GM23338 (cell line): ENCODE results near the gene IRF3. TPM values are rescaled to one million over a fixed set of nuclear protein-coding genes. Genes with fewer than 3 reads are reported as not detected.

Experiments used
- ATAC-seq: fragments of 200-7000 bp; cut with Tn5 transposase; 3 replicates; pipeline ENCODE4 v1.9.1; 2020
- DNase-seq: peaks from one replicate; pipeline ENCODE4 v3.0.0-alpha.2; 2015; ENCODE audit warnings: low spot score
- H2AFZ ChIP-seq: fragments of 200-600 bp; sonication (generic); 2 replicates; pipeline ENCODE4 v1.8.0; 2016; ENCODE audit warnings: antibody characterized with exemption, mild to moderate bottlenecking, moderate library complexity
- H3F3A ChIP-seq: fragments of 200-600 bp; sonication (generic); replicated peaks from 2 replicates; pipeline ENCODE4 v1.8.0; 2017; ENCODE audit warnings: antibody characterized with exemption, mixed run types, low read depth
- H3K27ac ChIP-seq: fragments of 200-600 bp; sonication (generic); 2 replicates; pipeline ENCODE4 v1.6.1; 2016; ENCODE audit warnings: low read depth
- H3K27me3 ChIP-seq: fragments of 200-600 bp; sonication (generic); 2 replicates; pipeline ENCODE4 v1.8.0; 2016; ENCODE audit warnings: mild to moderate bottlenecking, mixed run types, moderate library complexity; ENCODE audit not compliant: insufficient read depth
- H3K36me3 ChIP-seq: fragments of 200-600 bp; sonication (generic); 2 replicates; pipeline ENCODE4 v1.8.0; 2016; ENCODE audit warnings: mild to moderate bottlenecking; ENCODE audit not compliant: insufficient read depth
- H3K4me1 ChIP-seq: fragments of 200-600 bp; sonication (generic); 2 replicates; pipeline ENCODE4 v1.8.0; 2016; ENCODE audit warnings: mild to moderate bottlenecking, moderate library complexity; ENCODE audit not compliant: insufficient read depth
- H3K4me2 ChIP-seq: fragments of 200-600 bp; sonication (generic); 2 replicates; pipeline ENCODE4 v1.7.1; 2017; ENCODE audit warnings: mixed run types
- H3K4me3 ChIP-seq: fragments of 200-600 bp; sonication (generic); 2 replicates; pipeline ENCODE4 v1.6.1; 2016; ENCODE audit warnings: mixed run types
- H3K79me2 ChIP-seq: fragments of 200-600 bp; sonication (generic); replicated peaks from 2 replicates; pipeline ENCODE4 v1.8.0; 2017; ENCODE audit warnings: mild to moderate bottlenecking; ENCODE audit not compliant: insufficient read depth
- H3K9me2 ChIP-seq: fragments of 200-600 bp; sonication (generic); 2 replicates; pipeline ENCODE4 v1.8.0; 2017; ENCODE audit not compliant: insufficient read depth
- H4K20me1 ChIP-seq: fragments of 200-600 bp; sonication (generic); replicated peaks from 2 replicates; pipeline ENCODE4 v1.8.0; 2017; ENCODE audit warnings: mild to moderate bottlenecking; ENCODE audit not compliant: insufficient read depth
- H3K27ac Mint-ChIP-seq: 2 replicates; pipeline ENCODE4 v1.8.0; 2020; ENCODE audit warnings: inconsistent platforms, mild to moderate bottlenecking, moderate library complexity, mixed read lengths
- H3K27me3 Mint-ChIP-seq: 3 replicates; pipeline ENCODE4 v1.8.0; 2022; ENCODE audit warnings: low read depth, mild to moderate bottlenecking, moderate library complexity, mixed read lengths, inconsistent platforms; ENCODE audit not compliant: insufficient read depth, poor library complexity
- H3K36me3 Mint-ChIP-seq: 3 replicates; pipeline ENCODE4 v1.8.0; 2021; ENCODE audit warnings: low read depth, mild to moderate bottlenecking, inconsistent platforms, moderate library complexity, mixed read lengths
- H3K4me1 Mint-ChIP-seq: 3 replicates; pipeline ENCODE4 v1.8.0; 2020; ENCODE audit warnings: mild to moderate bottlenecking, inconsistent platforms, mixed read lengths
- H3K4me3 Mint-ChIP-seq: 3 replicates; pipeline ENCODE4 v1.8.0; 2021; ENCODE audit warnings: moderate library complexity, mild to moderate bottlenecking, inconsistent platforms, mixed read lengths
- H3K9me3 Mint-ChIP-seq: 3 replicates; pipeline ENCODE4 v1.8.0; 2020; ENCODE audit warnings: moderate library complexity, mild to moderate bottlenecking, inconsistent platforms, mixed read lengths
- ETS1 ChIP-seq: IDR thresholded peaks from 2 replicates; pipeline ENCODE4 v1.6.1; 2016; ENCODE audit warnings: antibody characterized with exemption
- EZH2 ChIP-seq: fragments of 200-600 bp; sonication (generic); IDR thresholded peaks from one replicate; pipeline ENCODE4 v1.8.0; 2017; ENCODE audit warnings: antibody characterized with exemption, mild to moderate bottlenecking, low read depth; ENCODE audit not compliant: unreplicated experiment
- EZH2phosphoT487 ChIP-seq: fragments of 200-600 bp; sonication (generic); IDR thresholded peaks from one replicate; pipeline ENCODE4 v1.8.1; 2018; ENCODE audit warnings: antibody characterized with exemption; ENCODE audit not compliant: unreplicated experiment
- JUNB ChIP-seq: IDR thresholded peaks from one replicate; pipeline ENCODE4 v1.6.1; 2016; ENCODE audit warnings: antibody characterized with exemption; ENCODE audit not compliant: unreplicated experiment
- POLR2AphosphoS5 ChIP-seq: IDR thresholded peaks from 2 replicates; pipeline ENCODE4 v1.6.1; 2016; ENCODE audit warnings: antibody characterized with exemption, low read depth
- REST ChIP-seq: IDR thresholded peaks from one replicate; pipeline ENCODE4 v1.6.1; 2018; ENCODE audit warnings: antibody characterized with exemption; ENCODE audit not compliant: unreplicated experiment
- ZNF331 ChIP-seq: fragments of 250-450 bp; sonication (Bioruptor Pico); IDR thresholded peaks from 2 replicates; pipeline ENCODE4 v1.5.0; 2020; ENCODE audit warnings: low read depth, mild to moderate bottlenecking, moderate library complexity
- ZNF462 ChIP-seq: fragments of 250-450 bp; sonication (Bioruptor Pico); IDR thresholded peaks from 2 replicates; pipeline ENCODE4 v1.5.0; 2020; ENCODE audit warnings: mild to moderate bottlenecking, moderate library complexity
- polyA plus RNA-seq: library from polyadenylated mRNA; unstranded; fragments of >200 nt; fragmentation: Nextera tagmentation; extraction: Ambion mirVana; gene quantifications from 2 replicates; pipeline ENCODE4 v1.2.1, GENCODE V29; 2016
- total RNA-seq: library from RNA; depleted of rRNA; stranded (reverse); fragments of >200 nt; shearing (Covaris generic); gene quantifications from 2 replicates; pipeline ENCODE4 v1.2.3, GENCODE V29; 2014

IRF3 gene
- total and polyA plus RNA-seq, 2 experiments from 2014 or later: 57.4 to 164 TPM

- ATAC-seq: no peak
- Mint-ChIP-seq H3K4me3 (no peak overlapping the region), H3K27ac (no peak overlapping the region), H3K27me3 (peaks cover 19% of the 10 kb centered on the region), H3K36me3 (peaks cover 88% of the 10 kb centered on the region), H3K4me1 (peaks cover 10% of the 10 kb centered on the region), H3K9me3 (peaks cover 19% of the 10 kb centered on the region)
- no peak overlapping the region for H3K4me3 ChIP-seq
- H3K27ac ChIP-seq: no peak overlapping the region
- peaks cover 15% of the 10 kb centered on the region for H4K20me1 ChIP-seq
- DNase-seq: no peak
- peaks cover 21% of the 10 kb centered on the region for H3F3A ChIP-seq
- no peak for TF ChIP-seq EZH2phosphoT487
- H3K36me3 ChIP-seq: peaks cover 25% of the 10 kb centered on the region
- H2AFZ ChIP-seq: no peak overlapping the region
- no peaks in the 10 kb centered on the region for H3K9me2 ChIP-seq
- no peaks in the 10 kb centered on the region for H3K27me3 ChIP-seq
- peaks cover 3% of the 10 kb centered on the region; the same call in 1 of the 2 replicates for H3K4me1 ChIP-seq
- H3K4me2 ChIP-seq: no peak overlapping the region
- peaks cover 7% of the 10 kb centered on the region for H3K79me2 ChIP-seq
These were observed 6.9 kb downstream of the IRF3 start for GRCh38 chr19:49658566-49659442.

- Histone ChIP-seq H3K4me2 (no peak overlapping the region), H3K79me2 (no peaks in the 10 kb centered on the region), H3K27ac (no peak overlapping the region), H3K36me3 (peaks cover 25% of the 10 kb centered on the region), H3K4me3 (no peak overlapping the region), H4K20me1 (peaks cover 8% of the 10 kb centered on the region), H3K27me3 (no peaks in the 10 kb centered on the region), H3F3A (peaks cover 14% of the 10 kb centered on the region), H3K4me1 (no peaks in the 10 kb centered on the region), H2AFZ (no peak overlapping the region), H3K9me2 (no peaks in the 10 kb centered on the region)
- Mint-ChIP-seq H3K36me3 (peaks cover 91% of the 10 kb centered on the region), H3K27ac (no peak overlapping the region), H3K4me1 (peaks cover 8% of the 10 kb centered on the region), H3K4me3 (no peak overlapping the region), H3K9me3 (peaks cover 19% of the 10 kb centered on the region), H3K27me3 (peaks cover 19% of the 10 kb centered on the region)
- ATAC-seq (no peak), DNase-seq (no peak)
- TF ChIP-seq EZH2phosphoT487 (no peak), REST (no peak), POLR2AphosphoS5 (no peak), ZNF331 (CRISPR knock-in tag) (no peak), ZNF462 (CRISPR knock-in tag) (no peak), EZH2 (no peak), ETS1 (no peak), JUNB (no peak)
These were observed 7.5 kb downstream of the IRF3 start for GRCh38 chr19:49658139-49658517.
